NCI-H774 (cell line): Measurements from ENCODE around the gene BANP.
"Not testable (repeated sequence)": the region's sequence is repeated elsewhere in the genome, so short reads cannot be mapped to it uniquely, and the experiment has no call there.

Experiments used
- DNase-seq: peaks from one replicate; lab custom pipeline; 2025; lab: John Stamatoyannopoulos, UW

BANP gene

DNA sequence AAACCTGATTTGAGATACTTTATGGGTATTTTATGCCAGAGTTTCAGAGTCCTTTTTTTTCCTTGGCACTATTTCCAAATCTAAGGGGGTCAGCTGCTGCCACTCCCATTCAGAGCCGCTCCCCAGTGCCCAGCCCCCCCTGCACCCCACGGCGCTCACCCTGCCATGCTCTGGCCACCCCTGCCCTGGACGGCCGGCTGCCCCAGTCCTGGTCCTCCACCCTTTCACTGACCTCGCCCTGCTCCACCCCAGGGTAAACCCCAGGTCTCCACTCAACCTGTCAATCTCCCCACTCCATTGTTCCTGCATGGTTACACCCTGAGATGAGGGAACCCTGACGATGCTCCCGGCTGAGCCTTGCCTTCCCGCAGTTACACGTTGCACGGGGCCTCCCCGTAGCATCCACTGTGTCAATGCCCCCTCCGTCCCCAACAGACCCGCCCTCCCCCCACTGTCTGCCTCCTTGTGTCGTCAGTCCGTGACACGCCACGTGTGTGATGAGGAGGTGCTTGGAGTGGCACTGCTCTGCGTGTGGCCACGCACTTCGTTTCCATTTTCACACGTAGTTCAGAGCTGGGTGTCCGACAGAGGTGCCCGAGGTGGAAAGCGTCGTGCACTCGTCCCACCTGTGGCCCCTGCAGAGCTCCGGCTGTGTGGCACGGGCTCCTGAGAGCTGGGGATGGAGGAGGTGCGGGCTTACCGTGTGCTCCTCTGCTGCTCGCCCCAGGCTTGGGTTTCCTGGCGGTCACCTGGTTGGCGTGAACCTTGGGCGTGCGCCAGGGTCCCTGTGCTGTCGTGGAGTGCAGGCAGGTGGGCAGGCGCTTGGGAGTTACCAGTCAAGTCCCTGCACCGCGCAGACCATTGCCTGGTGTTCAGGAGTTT lies 116.5 kb downstream of the BANP start:
- no peak for DNase-seq

DNA sequence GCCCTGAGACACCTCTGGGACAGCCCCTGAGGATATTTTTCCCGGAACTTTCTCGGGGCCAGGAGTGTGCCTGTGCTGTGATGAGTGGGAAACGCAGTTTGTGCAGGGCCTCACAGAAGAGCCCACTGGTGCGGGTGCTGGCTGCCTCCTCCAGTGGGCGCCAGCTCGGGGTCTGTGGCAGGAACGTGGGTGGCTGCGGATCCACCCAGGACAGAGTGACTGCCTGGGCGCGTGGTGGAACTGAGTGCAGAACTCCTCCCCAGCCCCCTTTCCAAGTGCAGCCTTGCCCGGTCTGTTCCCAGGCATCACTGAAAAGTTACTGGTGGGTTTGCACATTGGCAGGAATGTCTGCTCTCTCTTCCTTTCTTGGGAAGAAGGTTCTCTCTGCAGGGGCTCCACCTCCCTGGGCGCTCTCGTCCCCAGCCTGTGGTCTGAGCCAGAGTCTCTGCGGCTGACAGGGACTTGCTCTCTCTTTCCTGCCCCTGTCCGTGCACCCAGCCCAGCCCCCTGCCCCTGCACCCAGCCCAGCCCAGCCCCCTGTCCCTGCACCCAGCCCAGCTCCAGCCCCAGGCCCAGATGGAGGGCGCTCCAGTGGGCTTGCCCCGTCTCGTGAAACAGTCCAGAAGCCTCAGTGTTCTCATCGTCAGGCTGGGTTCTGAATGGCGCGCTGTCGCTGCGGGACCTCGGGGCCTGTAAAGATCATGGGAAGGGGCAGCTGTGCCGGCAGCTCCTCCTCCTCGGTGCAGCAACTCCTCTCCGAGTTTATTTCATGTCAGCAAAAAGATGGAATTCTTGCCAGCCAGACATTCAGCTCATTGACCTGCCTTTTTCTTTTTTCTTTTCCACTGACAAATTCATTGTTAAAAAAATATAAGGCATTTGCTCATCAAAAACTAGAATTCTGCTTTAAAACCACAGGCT lies 117.5 kb downstream of the BANP start:
- no peak for DNase-seq

- DNase-seq: no peak
These were observed 118.3 kb downstream of the BANP start for GRCh38 chr16:88069397-88070168.

- DNase-seq: no peak
These were observed 119.1 kb downstream of the BANP start for GRCh38 chr16:88070341-88070740.

- DNase-seq: no peak
These were observed 119.9 kb downstream of the BANP start for GRCh38 chr16:88070989-88071625.

GRCh38 chr16:88071908-88072307 lies 120.7 kb downstream of the BANP start:
- DNase-seq: no peak

- no peak for DNase-seq
These were observed 121.4 kb downstream of the BANP start for GRCh38 chr16:88072571-88073001.

DNA sequence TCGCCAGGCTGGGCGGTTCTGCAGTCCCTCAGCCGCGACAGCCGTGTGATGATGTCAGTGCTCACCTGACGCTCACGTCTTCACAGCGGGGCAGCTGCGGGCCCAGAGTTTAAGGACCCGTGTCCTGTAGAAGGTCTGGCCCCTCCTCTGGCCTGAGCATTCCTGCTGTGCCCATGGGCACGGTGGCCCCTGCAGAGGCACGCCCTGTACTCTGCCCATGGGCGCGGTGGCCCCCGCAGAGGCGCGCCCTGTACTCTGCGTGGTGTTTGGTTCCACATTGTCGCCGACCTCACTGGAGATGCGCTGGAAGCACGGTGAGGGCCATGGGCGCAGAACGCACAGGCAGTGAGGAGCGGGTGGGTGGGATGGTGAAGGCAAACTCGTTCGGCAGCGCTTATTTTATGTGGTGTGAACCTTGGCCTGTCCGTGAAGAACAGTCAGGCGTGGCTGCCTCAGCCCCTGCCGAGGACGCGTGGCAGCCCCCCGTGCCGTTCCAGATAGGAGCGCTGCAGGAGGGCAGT lies 122.0 kb downstream of the BANP start:
- no peak for DNase-seq

GRCh38 chr16:88074041-88074440 lies 122.8 kb downstream of the BANP start:
- no peak for DNase-seq

GRCh38 chr16:88076211-88076931 lies 125.1 kb downstream of the BANP start:
- no peak for DNase-seq

DNA sequence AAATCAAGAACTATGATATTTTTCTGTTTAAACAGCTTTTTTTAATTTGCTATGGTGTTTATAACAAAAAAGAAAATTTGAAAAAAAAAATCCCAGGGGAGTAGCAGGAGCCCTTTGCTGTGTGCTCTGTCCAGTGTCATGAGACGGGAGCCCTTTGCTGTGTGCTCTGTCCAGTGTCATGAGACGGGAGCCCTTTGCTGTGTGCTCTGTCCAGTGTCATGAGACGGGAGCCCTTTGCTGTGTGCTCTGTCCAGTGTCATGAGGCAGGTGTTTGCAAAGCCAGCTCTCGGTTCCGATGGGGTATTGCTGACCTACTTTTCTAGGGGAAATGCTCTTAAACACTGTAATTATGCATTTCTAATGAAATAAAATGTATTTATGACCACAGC lies 125.7 kb downstream of the BANP start:
- DNase-seq: not testable (repeated sequence)

DNA sequence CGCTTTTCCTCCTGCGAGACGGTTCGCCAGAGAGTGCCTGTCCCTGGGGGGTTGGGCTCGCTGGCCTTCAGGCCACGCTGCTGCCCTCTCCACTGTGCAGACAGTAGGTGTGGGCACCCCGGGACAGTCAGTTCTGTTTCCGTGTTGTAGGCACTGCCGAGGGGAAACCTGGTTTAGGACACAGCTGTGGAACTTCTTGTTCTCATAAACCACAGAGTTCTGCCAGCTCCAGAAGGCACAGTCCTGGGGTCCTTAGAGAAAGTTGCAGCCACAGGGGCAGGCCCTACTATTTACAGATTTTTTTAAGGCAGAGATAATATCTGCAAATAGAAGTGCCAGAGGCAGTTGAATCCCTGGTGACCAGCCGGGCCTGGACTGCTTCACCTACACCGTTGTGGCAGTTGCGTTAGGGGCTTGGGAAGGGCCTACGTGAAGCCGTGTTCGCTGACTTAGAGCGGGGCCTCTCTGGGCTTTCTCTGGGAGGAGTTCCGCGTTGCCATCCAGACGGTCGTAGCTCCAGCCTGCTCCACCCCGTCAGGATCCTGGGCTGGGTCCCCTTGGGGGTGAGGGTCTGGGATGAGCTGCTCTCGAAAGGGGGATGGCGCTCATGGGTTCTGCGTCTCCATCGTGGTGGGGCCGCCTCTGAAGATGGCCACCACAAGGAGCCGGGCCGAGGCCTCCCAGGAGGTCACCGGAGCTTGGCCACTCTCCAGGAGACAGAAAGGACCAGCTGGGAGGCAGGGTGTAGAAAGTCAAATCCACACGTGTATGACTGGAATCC lies 126.3 kb downstream of the BANP start:
- no peak for DNase-seq

- no peak for DNase-seq
These were observed 127.0 kb downstream of the BANP start for GRCh38 chr16:88078111-88078775.

DNA sequence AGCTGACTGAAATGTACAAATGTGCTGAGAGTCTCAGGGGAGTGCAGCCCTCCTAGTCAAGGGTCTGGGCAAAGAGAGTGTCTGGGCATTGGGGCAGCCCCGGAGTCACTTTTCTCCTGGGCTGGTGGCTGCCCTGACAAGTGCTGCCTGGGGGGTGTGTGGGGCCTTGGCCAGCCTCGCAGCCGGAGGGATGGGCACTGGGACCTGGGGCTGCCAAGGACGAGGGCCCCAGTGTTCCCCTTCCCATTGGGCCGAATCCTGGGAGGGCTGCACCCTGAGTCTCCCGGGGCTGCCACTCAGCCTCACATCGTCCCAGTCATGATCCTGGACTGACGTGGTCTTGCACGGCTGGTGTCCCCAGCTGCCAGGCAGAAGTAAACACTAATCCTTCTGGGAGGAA lies 132.3 kb downstream of the BANP start:
- no peak for DNase-seq

- DNase-seq: no peak
These were observed 133.6 kb downstream of the BANP start for GRCh38 chr16:88084881-88085280.

GRCh38 chr16:88086571-88087516 lies 135.6 kb downstream of the BANP start:
- no peak for DNase-seq

DNA sequence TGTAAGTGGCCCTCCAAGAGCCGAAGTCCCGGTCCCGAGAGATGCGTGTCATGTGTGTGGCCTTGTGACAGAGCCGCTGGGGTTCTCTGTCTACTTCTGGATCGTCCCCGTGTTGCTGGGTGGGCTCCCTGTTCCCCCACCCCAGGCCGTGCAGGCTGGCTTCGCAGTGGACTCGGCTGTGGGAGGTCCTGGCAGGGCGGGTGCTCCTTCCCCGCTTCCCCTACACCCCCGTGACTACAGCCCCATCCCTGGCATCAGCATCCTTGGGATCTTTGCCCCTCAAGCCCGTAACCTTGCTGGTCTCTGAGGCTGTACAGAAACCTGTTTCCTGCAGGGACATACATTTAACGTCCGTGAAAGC lies 136.3 kb downstream of the BANP start:
- DNase-seq: no peak

- DNase-seq: no peak
These were observed 136.9 kb downstream of the BANP start for GRCh38 chr16:88088161-88088581.
